H1 (cell line): ENCODE results near the gene CEBPB. TPM values are rescaled to one million over a fixed set of nuclear protein-coding genes. Genes with fewer than 3 reads are reported as not detected.

Experiments used
- CTCF ChIA-PET: fragments of 300-600 bp; sonication (Branson Sonifier 250); formaldehyde crosslinking; loops from one replicate; lab custom pipeline; 2021; ENCODE audit not compliant: partially characterized antibody; lab: Charles Lee
- POLR2A ChIA-PET: fragments of 300-600 bp; sonication (Branson Sonifier 250); formaldehyde crosslinking; loops from one replicate; lab custom pipeline; 2021; ENCODE audit warnings: inconsistent platforms; ENCODE audit not compliant: partially characterized antibody; lab: Charles Lee
- DNase-seq, 2 experiments: peaks; one replicate each; pipeline versions ENCODE4 v3.0.0 to v3.0.0-alpha.2; 2010 to 2022; ENCODE audit warnings: low spot score in 2 of 2, low read depth in 1 of 2, mixed read lengths in 1 of 2
- FAIRE-seq: peaks from 2 replicates; lab custom pipeline; 2011; peaks lifted over from hg19 to GRCh38; lab: Jason Lieb, UNC
- H2AFZ ChIP-seq: 2 replicates; pipeline ENCODE4 v1.8.1; 2012; ENCODE audit warnings: low read length, inconsistent platforms
- H2AK5ac ChIP-seq: 2 replicates; pipeline ENCODE4 v1.6.1; 2013; ENCODE audit warnings: low read depth, low read length
- H2BK120ac ChIP-seq: replicated peaks from 2 replicates; pipeline ENCODE3; 2013; ENCODE audit warnings: low read depth, low read length, inconsistent platforms
- H2BK12ac ChIP-seq: 2 replicates; pipeline ENCODE4 v1.6.1; 2013; ENCODE audit warnings: low read depth, low read length
- H2BK15ac ChIP-seq: 2 replicates; pipeline ENCODE4 v1.6.1; 2013; ENCODE audit warnings: low read length
- H2BK20ac ChIP-seq: 2 replicates; pipeline ENCODE4 v1.6.1; 2013; ENCODE audit warnings: low read length
- H2BK5ac ChIP-seq: 2 replicates; pipeline ENCODE4 v1.6.1; 2013; ENCODE audit warnings: low read depth, low read length
- H3K14ac ChIP-seq: 2 replicates; pipeline ENCODE4 v1.6.1; 2013; ENCODE audit warnings: inconsistent platforms; ENCODE audit not compliant: insufficient read length
- H3K18ac ChIP-seq: 2 replicates; pipeline ENCODE4 v1.6.1; 2013; ENCODE audit warnings: low read length; ENCODE audit errors: extremely low read depth
- H3K23ac ChIP-seq: 2 replicates; pipeline ENCODE4 v1.6.1; 2013; ENCODE audit warnings: inconsistent platforms; ENCODE audit not compliant: insufficient read length
- H3K23me2 ChIP-seq: 2 replicates; pipeline ENCODE4 v1.6.1; 2013; ENCODE audit warnings: low read depth, low read length
- H3K27ac ChIP-seq: 2 replicates; pipeline ENCODE4 v1.6.1; 2011; ENCODE audit warnings: low read depth, low read length, inconsistent platforms
- H3K27me3 ChIP-seq, 4 experiments: replicated peaks in 1 of 4; 1 replicate in 1 of 4; 2 replicates in 3 of 4; pipeline versions ENCODE4 v1.6.1 to v1.8.1; 2011 to 2013; ENCODE audit warnings: low read length in 3 of 4, mild to moderate bottlenecking in 3 of 4, inconsistent platforms in 2 of 4, mixed read lengths in 2 of 4, moderate library complexity in 1 of 4; ENCODE audit not compliant: control insufficient read depth in 3 of 4, insufficient read depth in 3 of 4; ENCODE audit errors: extremely low read depth in 1 of 4
- H3K36me3 ChIP-seq, 4 experiments: 2 replicates each; pipeline versions ENCODE4 v1.6.1 to v1.8.1; 2011 to 2013; ENCODE audit warnings: mild to moderate bottlenecking in 4 of 4, low read length in 3 of 4, moderate library complexity in 2 of 4, control low read depth in 1 of 4, inconsistent platforms in 1 of 4; ENCODE audit not compliant: insufficient read depth in 4 of 4, control insufficient read depth in 2 of 4
- H3K4ac ChIP-seq: replicated peaks from 2 replicates; pipeline ENCODE3; 2013; ENCODE audit warnings: low read length, low read depth, mixed read lengths, inconsistent platforms; ENCODE audit not compliant: insufficient read length
- H3K4me1 ChIP-seq, 4 experiments: replicated peaks in 1 of 4; 1 replicate in 1 of 4; 2 replicates in 3 of 4; pipeline versions ENCODE4 v1.6.1 to v1.8.1; 2011 to 2013; ENCODE audit warnings: low read length in 3 of 4, inconsistent platforms in 2 of 4, mixed read lengths in 1 of 4; ENCODE audit not compliant: insufficient read depth in 4 of 4, control insufficient read depth in 3 of 4
- H3K4me2 ChIP-seq, 2 experiments: 2 replicates each; pipeline versions ENCODE4 v1.6.1 to v1.8.1; 2011 to 2013; ENCODE audit warnings: low read depth in 2 of 2, low read length in 2 of 2, control low read depth in 1 of 2, inconsistent platforms in 1 of 2, mild to moderate bottlenecking in 1 of 2; ENCODE audit not compliant: insufficient read depth in 1 of 2
- H3K4me3 ChIP-seq, 4 experiments: fragments of 200-600, 300-600 bp in 1 of 4; sonication (generic), shearing (Covaris generic), sonication (Bioruptor Twin) in 1 of 4; 2 replicates each; pipeline versions ENCODE4 v1.5.1 to v1.8.1; 2011 to 2016; ENCODE audit warnings: low read length in 4 of 4, low read depth in 3 of 4, control low read depth in 2 of 4, inconsistent platforms in 2 of 4, mild to moderate bottlenecking in 2 of 4, mixed read lengths in 1 of 4, moderate library complexity in 1 of 4; ENCODE audit not compliant: insufficient read depth in 2 of 4; ENCODE audit errors: extremely low read depth in 1 of 4
- H3K56ac ChIP-seq: replicated peaks from 2 replicates; pipeline ENCODE3; 2013; ENCODE audit warnings: low read depth, mild to moderate bottlenecking, mixed read lengths, low read length, inconsistent platforms; ENCODE audit not compliant: insufficient read length
- H3K79me1 ChIP-seq: 2 replicates; pipeline ENCODE4 v1.6.1; 2013; ENCODE audit warnings: low read depth, low read length, control low read depth
- H3K79me2 ChIP-seq, 2 experiments: 2 replicates each; pipeline versions ENCODE4 v1.6.1 to v1.8.1; 2012 to 2013; ENCODE audit warnings: low read length in 2 of 2, mild to moderate bottlenecking in 2 of 2, inconsistent platforms in 1 of 2; ENCODE audit not compliant: insufficient read depth in 2 of 2, control insufficient read depth in 1 of 2
- H3K9ac ChIP-seq, 4 experiments: replicated peaks in 1 of 4; 1 replicate in 1 of 4; 2 replicates in 3 of 4; pipeline versions ENCODE4 v1.6.1 to v1.8.1; 2011 to 2013; ENCODE audit warnings: low read depth in 3 of 4, low read length in 3 of 4, control low read depth in 2 of 4, mild to moderate bottlenecking in 2 of 4, moderate library complexity in 2 of 4, inconsistent platforms in 1 of 4; ENCODE audit errors: extremely low read depth in 1 of 4
- H3K9me3 ChIP-seq, 2 experiments: 2 replicates each; pipeline versions ENCODE4 v1.6.1 to v1.8.1; 2012 to 2013; ENCODE audit warnings: mild to moderate bottlenecking in 2 of 2, moderate library complexity in 2 of 2, control low read depth in 1 of 2, inconsistent platforms in 1 of 2, low read depth in 1 of 2, low read length in 1 of 2, mixed read lengths in 1 of 2; ENCODE audit not compliant: insufficient read depth in 2 of 2
- H4K20me1 ChIP-seq, 2 experiments: replicated peaks in 1 of 2; 2 replicates each; pipeline versions ENCODE3 to v1.8.1; 2011 to 2013; ENCODE audit warnings: inconsistent platforms in 2 of 2, low read length in 2 of 2, mild to moderate bottlenecking in 1 of 2; ENCODE audit not compliant: insufficient read depth in 2 of 2, control insufficient read depth in 1 of 2
- H4K5ac ChIP-seq: 2 replicates; pipeline ENCODE4 v1.6.1; 2013; ENCODE audit warnings: low read length, low read depth, mixed read lengths, inconsistent platforms; ENCODE audit not compliant: insufficient read length
- H4K8ac ChIP-seq: 2 replicates; pipeline ENCODE4 v1.8.0; 2013; ENCODE audit warnings: mild to moderate bottlenecking, moderate library complexity, low read length, inconsistent platforms; ENCODE audit not compliant: insufficient read depth; ENCODE audit errors: extremely low read depth
- H4K91ac ChIP-seq: replicated peaks from 2 replicates; pipeline ENCODE3; 2013; ENCODE audit warnings: low read length, mixed read lengths, inconsistent platforms; ENCODE audit not compliant: insufficient read length
- CEBPB ChIP-seq: IDR thresholded peaks from 2 replicates; pipeline ENCODE4 v1.6.1; 2012; ENCODE audit warnings: low read depth, low read length
- SRF ChIP-seq: IDR thresholded peaks from 2 replicates; pipeline ENCODE4 v1.6.1; 2011; ENCODE audit warnings: mild to moderate bottlenecking, low read depth, low read length, moderate library complexity
- WGBS, 2 experiments: shearing (Covaris generic) in 1 of 2; methylation state at CpG; one replicate each; pipeline versions ENCODE4 v1.1.6 to v1.1.7; 2013 to 2015; ENCODE audit warnings: low lambda C conversion rate in 2 of 2, mixed read lengths in 2 of 2, inconsistent platforms in 1 of 2, low coverage in 1 of 2, missing lambda C conversion rate in 1 of 2; ENCODE audit not compliant: insufficient replicate concordance in 2 of 2, insufficient coverage in 1 of 2, insufficient read length in 1 of 2; ENCODE audit errors: extremely low coverage in 1 of 2, missing lambda C conversion rate in 1 of 2; 5-methylcytosine and 5-hydroxymethylcytosine counted together
- polyA plus RNA-seq, 7 experiments: library from polyadenylated mRNA; depleted of rRNA in 3 of 7; stranded (reverse) in 5 of 7; unstranded in 2 of 7; fragments of >200 nt in 5 of 7; fragments of 200-250 nt in 2 of 7; gene quantifications; 1 replicate in 5 of 7; 2 replicates in 1 of 7; 4 replicates in 1 of 7; pipeline versions ENCODE4 v1.2.1 to v1.2.3, GENCODE V29; 2011 to 2013; ENCODE audit warnings: missing spikeins in 2 of 7, mixed read lengths in 2 of 7
- total RNA-seq: library from RNA; stranded (reverse); fragmentation: NEBNext Ultra II Directional; extraction: Animal tissue kit (Norgen Biotek cat#: 25700); gene quantifications from 2 replicates; pipeline ENCODE4 v1.2.1, GENCODE V29; 2021

CEBPB gene
- total and polyA plus RNA-seq, 2 of the 8 experiments (the other 6 are each of a cell fraction or from before 2014, with no cell fraction given): 7.1 to 24.1 TPM

DNA sequence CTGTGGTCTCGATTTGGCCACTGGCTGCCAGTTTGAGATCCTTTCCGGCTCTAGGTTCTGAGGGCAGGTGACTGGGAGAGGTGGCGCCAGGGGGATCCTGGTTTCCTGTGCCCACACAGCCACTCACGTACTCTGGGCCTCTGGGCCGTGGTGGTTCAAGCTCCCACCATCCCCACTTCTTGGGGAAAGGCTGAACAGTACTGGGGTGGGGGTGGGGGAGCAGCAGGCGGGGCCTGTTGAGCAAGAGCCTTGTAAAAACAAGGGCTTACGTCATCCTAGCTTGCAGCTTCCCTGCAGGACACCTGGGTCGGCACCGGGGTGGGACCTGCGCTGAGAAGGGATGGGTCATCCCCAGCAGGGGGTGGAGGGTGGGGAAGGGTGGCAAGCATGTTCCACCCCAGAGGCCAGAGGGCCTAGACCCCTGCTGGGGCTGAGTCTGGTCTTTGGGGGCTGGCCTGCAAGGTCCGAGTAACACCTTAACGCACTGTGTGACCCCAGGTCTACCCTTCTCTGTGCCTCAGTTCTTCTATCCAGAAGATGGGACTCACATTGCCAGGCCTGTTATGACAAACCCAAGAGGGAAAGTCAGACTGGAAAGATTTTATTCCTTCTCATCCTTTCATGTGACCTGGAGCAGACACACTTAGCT, 3.1 kb upstream of the CEBPB start:
- H3K9me3 ChIP-seq: no peaks in the 10 kb centered on the region
- H2BK5ac ChIP-seq: no peak overlapping the region
- no peak overlapping the region for H3K27ac ChIP-seq
- FAIRE-seq: no peak
- H3K4me3 ChIP-seq: no peak overlapping the region
- H3K79me1 ChIP-seq: no peaks in the 10 kb centered on the region
- H3K56ac ChIP-seq: no peak overlapping the region
- 0 out of 2 replicates have a peak overlapping the region, but pooled peaks have one; percentile 70 for H2AK5ac ChIP-seq
- no peak overlapping the region for H4K8ac ChIP-seq
- TF ChIP-seq SRF (no peak), CEBPB (peak; percentile 74)
- ChIA-PET CTCF (interaction anchor here (0.5 to 8.8 kb wide), 25 partner anchors 9 to 401 kb away, joined by 3 to 115 read pairs (median 5); no protein-coding TSS in a partner anchor), POLR2A (interaction anchor here (0.6 to 1.8 kb wide), 6 partner anchors 8 to 277 kb away, joined by 3 to 6 read pairs (median 3); no protein-coding TSS in a partner anchor)
- no peak overlapping the region for H3K23ac ChIP-seq
- H3K4ac ChIP-seq: no peak overlapping the region
- H3K36me3 ChIP-seq: no peaks in the 10 kb centered on the region
- peaks cover 1% of the 10 kb centered on the region; the same call in 1 of the 2 replicates for H3K23me2 ChIP-seq
- peaks cover 0 to 2% (median 0%) of the 10 kb centered on the region in 4 experiments; a peak in 1 of 7 replicates for H3K27me3 ChIP-seq
- no peak for DNase-seq
- H4K20me1 ChIP-seq: no peaks in the 10 kb centered on the region
- H2BK20ac ChIP-seq: no peak overlapping the region
- H3K9ac ChIP-seq: no peak overlapping the region
- peaks cover 0 to 13% (median 4%) of the 10 kb centered on the region in 4 experiments; a peak in 5 of 7 replicates for H3K4me1 ChIP-seq
- 76% methylated on average over 11 of the region's 12 CpGs; no CpG with 5 or more reads in 1 of the 2 experiments for WGBS, 2 experiments
- H3K14ac ChIP-seq: no peak overlapping the region
- H4K91ac ChIP-seq: no peak overlapping the region
- no peak overlapping the region; the same call in 1 of the 2 replicates for H2BK15ac ChIP-seq
- no peak overlapping the region for H2AFZ ChIP-seq
- H4K5ac ChIP-seq: no peak overlapping the region
- H2BK120ac ChIP-seq: no peak overlapping the region
- H2BK12ac ChIP-seq: 0 out of 2 replicates have a peak overlapping the region, but pooled peaks have one; percentile 33
- peak overlapping the region; percentile 87 for H3K18ac ChIP-seq
- H3K79me2 ChIP-seq: peaks cover 0 to 5% of the 10 kb centered on the region in 2 experiments; a peak in 2 of 4 replicates
- H3K4me2 ChIP-seq: no peak overlapping the region
